Testis (tissue), 2 donors: Measurements from ENCODE around the gene L3MBTL4.

Experiments
- POLR2A ChIP-seq: fragments of 450-650 bp; IDR thresholded peaks from one replicate; pipeline ENCODE4 v1.6.1; 2017; ENCODE audit warnings: antibody characterized with exemption, mild to moderate bottlenecking, moderate library complexity
- TF ChIP-seq, protein P1 (sequence below), 3 experiments: fragments of 450-650 bp in 2 of 3; fragments of 200-600 bp in 1 of 3; sonication (generic) in 1 of 3; IDR thresholded peaks; one replicate each; pipeline ENCODE4 v1.5.1; 2016 to 2019; ENCODE audit warnings: antibody characterized with exemption in 3 of 3, mild to moderate bottlenecking in 2 of 3, moderate library complexity in 1 of 3

DNA sequence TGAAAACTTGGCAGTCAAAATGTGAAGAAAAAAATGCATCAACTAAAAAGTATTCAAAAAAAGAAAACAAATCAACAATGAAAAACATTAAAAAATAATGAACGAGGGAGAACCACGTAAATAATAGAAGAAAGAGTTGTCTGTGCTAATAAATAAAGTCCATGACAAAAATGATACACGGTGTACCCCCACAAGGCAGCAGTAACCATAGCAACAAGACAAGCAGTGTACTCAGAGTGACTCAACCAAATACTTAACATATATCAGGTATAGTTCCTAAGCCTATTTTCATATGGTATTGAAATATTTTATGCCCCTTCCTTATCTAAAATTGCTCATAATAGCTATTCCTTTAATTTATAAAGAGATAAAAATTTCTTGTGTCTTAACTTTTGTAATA is 357.1 kb downstream of the L3MBTL4 start:
- TF ChIP-seq, protein P1, sequence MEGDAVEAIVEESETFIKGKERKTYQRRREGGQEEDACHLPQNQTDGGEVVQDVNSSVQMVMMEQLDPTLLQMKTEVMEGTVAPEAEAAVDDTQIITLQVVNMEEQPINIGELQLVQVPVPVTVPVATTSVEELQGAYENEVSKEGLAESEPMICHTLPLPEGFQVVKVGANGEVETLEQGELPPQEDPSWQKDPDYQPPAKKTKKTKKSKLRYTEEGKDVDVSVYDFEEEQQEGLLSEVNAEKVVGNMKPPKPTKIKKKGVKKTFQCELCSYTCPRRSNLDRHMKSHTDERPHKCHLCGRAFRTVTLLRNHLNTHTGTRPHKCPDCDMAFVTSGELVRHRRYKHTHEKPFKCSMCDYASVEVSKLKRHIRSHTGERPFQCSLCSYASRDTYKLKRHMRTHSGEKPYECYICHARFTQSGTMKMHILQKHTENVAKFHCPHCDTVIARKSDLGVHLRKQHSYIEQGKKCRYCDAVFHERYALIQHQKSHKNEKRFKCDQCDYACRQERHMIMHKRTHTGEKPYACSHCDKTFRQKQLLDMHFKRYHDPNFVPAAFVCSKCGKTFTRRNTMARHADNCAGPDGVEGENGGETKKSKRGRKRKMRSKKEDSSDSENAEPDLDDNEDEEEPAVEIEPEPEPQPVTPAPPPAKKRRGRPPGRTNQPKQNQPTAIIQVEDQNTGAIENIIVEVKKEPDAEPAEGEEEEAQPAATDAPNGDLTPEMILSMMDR (IDR thresholded peaks at IDR 0.05), result no peak
- TF ChIP-seq POLR2A, result no peak
